A673 (cell line): ENCODE data around the gene ADM2.

Experiments used
- CTCF ChIP-seq: fragments of 300-800, 200-600 bp; sonication (generic); conservative IDR thresholded peaks from 2 replicates; pipeline ENCODE4 v1.5.1; 2017; ENCODE audit warnings: low read depth, mild to moderate bottlenecking, antibody characterized with exemption, low read length, moderate library complexity, mixed read lengths
- EZH2 ChIP-seq: fragments of 200-600 bp; sonication (generic); IDR thresholded peaks from 2 replicates; pipeline ENCODE4 v1.6.1; 2017; ENCODE audit warnings: borderline replicate concordance, low read depth, mild to moderate bottlenecking, mixed read lengths, antibody characterized with exemption, low read length; ENCODE audit not compliant: poor library complexity, severe bottlenecking

- no peak for TF ChIP-seq CTCF
- TF ChIP-seq EZH2: no peak
These were observed 20.4 kb upstream of the ADM2 start for GRCh38 chr22:50460938-50461337.
